M059J (cell line): Measurements from ENCODE around the gene TBRG4. TPM values are rescaled to one million over a fixed set of nuclear protein-coding genes. Genes with fewer than 3 reads are reported as not detected.
A peak's percentile ranks its signal among the peaks of the same experiment; 100 is the strongest.

Experiments
- DNase-seq: peaks from one replicate; pipeline ENCODE4 v3.0.0-alpha.2; 2012; ENCODE audit warnings: low read depth
- total RNA-seq: library from RNA; depleted of rRNA; stranded (reverse); fragments of >200 nt; shearing (Covaris generic); gene quantifications from 2 replicates; pipeline ENCODE4 v1.2.3, GENCODE V29; 2014; rRNA removed

TBRG4 gene
- total RNA-seq, 1 experiment from 2014 or later, result 66.6 TPM

GRCh38 chr7:45055016-45055415, 56.5 kb downstream of the TBRG4 start:
- peak; percentile 55 for DNase-seq

- no peak for DNase-seq
Measured at GRCh38 chr7:45054442-45054841, 57.1 kb downstream of the TBRG4 start.

- no peak for DNase-seq
Measured at GRCh38 chr7:45053941-45054340, 57.6 kb downstream of the TBRG4 start.

- no peak for DNase-seq
Measured at GRCh38 chr7:45053401-45053800, 58.1 kb downstream of the TBRG4 start.

- DNase-seq, result no peak
Measured at GRCh38 chr7:45052011-45052410, 59.5 kb downstream of the TBRG4 start.

GRCh38 chr7:45050198-45050597, 61.3 kb downstream of the TBRG4 start:
- no peak for DNase-seq

Other genes with a start within 250 kb of the TBRG4 start
- 16.4 and 30.5 TPM in 2 replicates for gene PURB, start 226.2 kb downstream of the TBRG4 start, total RNA-seq
- gene MYO1G, start 132.7 kb downstream of the TBRG4 start, total RNA-seq, result not detected in 2 replicates
- gene CCM2, start 111.5 kb downstream of the TBRG4 start, total RNA-seq, result 44.4 and 71.1 TPM in 2 replicates
- 0.54 and 3.2 TPM in 2 replicates for gene NACAD, start 22.7 kb downstream of the TBRG4 start, total RNA-seq
- gene RAMP3, start 46.1 kb upstream of the TBRG4 start, total RNA-seq, result 0.66 and 1.7 TPM in 2 replicates